OCI-LY7 (cell line): ENCODE results near the gene TRMT61A. TPM values are rescaled to one million over a fixed set of nuclear protein-coding genes. Genes with fewer than 3 reads are reported as not detected.

Experiments used
- BruUV-seq: library from RNA; stranded (reverse); fragments of 400-500 nt; replicated peaks from 2 replicates; lab custom pipeline; 2021; lab: Mats Ljungman, UMichigan
- CTCF ChIA-PET: fragments of 300-600 bp; sonication (Branson Sonifier 250); formaldehyde crosslinking; loops from one replicate; lab custom pipeline; 2022; ENCODE audit warnings: antibody characterized with exemption; ENCODE audit not compliant: unreplicated experiment; lab: Charles Lee
- POLR2A ChIA-PET: fragments of 300-600 bp; sonication (Branson Sonifier 250); formaldehyde crosslinking; loops from one replicate; lab custom pipeline; 2022; ENCODE audit warnings: antibody characterized with exemption; lab: Charles Lee
- DNase-seq: peaks from one replicate; pipeline ENCODE4 v3.0.0-alpha.2; 2015; ENCODE audit warnings: low spot score
- H2AFZ ChIP-seq: fragments of 200-600 bp; sonication (generic), shearing (Covaris generic); 2 replicates; pipeline ENCODE4 v1.6.1; 2014; ENCODE audit warnings: mild to moderate bottlenecking, antibody characterized with exemption, low read length, moderate library complexity
- H3K27ac ChIP-seq: fragments of 200-600 bp; sonication (generic); 2 replicates; pipeline ENCODE4 v1.5.1; 2014; ENCODE audit warnings: mixed run types, low read depth, mild to moderate bottlenecking, moderate library complexity, low read length, inconsistent platforms; ENCODE audit not compliant: poor library complexity, severe bottlenecking
- H3K36me3 ChIP-seq: fragments of 200-600 bp; sonication (generic); 2 replicates; pipeline ENCODE4 v1.6.1; 2014; ENCODE audit warnings: mild to moderate bottlenecking, antibody characterized with exemption, low read length, moderate library complexity, mixed read lengths; ENCODE audit not compliant: insufficient read depth
- H3K4me1 ChIP-seq: fragments of 200-600 bp; sonication (generic); 2 replicates; pipeline ENCODE4 v1.5.1; 2014; ENCODE audit warnings: mild to moderate bottlenecking, low read length; ENCODE audit not compliant: insufficient read depth, poor library complexity, severe bottlenecking
- H3K4me2 ChIP-seq: fragments of 200-600 bp; sonication (generic); 2 replicates; pipeline ENCODE4 v1.6.1; 2014; ENCODE audit warnings: mild to moderate bottlenecking, low read length
- H3K4me3 ChIP-seq: fragments of 200-600 bp; sonication (generic); 2 replicates; pipeline ENCODE4 v1.5.1; 2014; ENCODE audit warnings: mild to moderate bottlenecking, low read depth, low read length; ENCODE audit not compliant: poor library complexity, severe bottlenecking
- H3K79me2 ChIP-seq: fragments of 200-600 bp; sonication (generic); 2 replicates; pipeline ENCODE4 v1.6.1; 2016; ENCODE audit warnings: low read depth, mild to moderate bottlenecking, low read length, moderate library complexity, mixed read lengths; ENCODE audit not compliant: insufficient read depth
- H3K9me2 ChIP-seq: fragments of 200-600 bp; sonication (generic); 2 replicates; pipeline ENCODE4 v1.6.1; 2016; ENCODE audit warnings: mild to moderate bottlenecking, low read length, mixed read lengths; ENCODE audit not compliant: insufficient read depth
- H3K9me3 ChIP-seq: fragments of 200-600 bp; sonication (generic); 2 replicates; pipeline ENCODE4 v1.6.1; 2014; ENCODE audit warnings: mild to moderate bottlenecking, mixed run types, low read length, mixed read lengths
- H4K20me1 ChIP-seq: fragments of 200-600 bp; sonication (generic); 2 replicates; pipeline ENCODE4 v1.6.1; 2014; ENCODE audit warnings: mild to moderate bottlenecking, antibody characterized with exemption, low read length, moderate library complexity, mixed read lengths; ENCODE audit not compliant: insufficient read depth
- EZH2phosphoT487 ChIP-seq: fragments of 200-600 bp; sonication (generic); IDR thresholded peaks from 2 replicates; pipeline ENCODE4 v1.6.1; 2018; ENCODE audit warnings: low read depth, borderline replicate concordance, mild to moderate bottlenecking, mixed run types, antibody characterized with exemption, low read length, moderate library complexity, mixed read lengths
- intact Hi-C: fragments of 100-400 bp; cut with micrococcal nuclease; formaldehyde crosslinking; loops from one replicate; pipeline ENCODE4 v1.10.0; 2022; ENCODE audit not compliant: unreplicated experiment
- total RNA-seq, 2 experiments: library from RNA; depleted of rRNA in 1 of 2; stranded (reverse); fragments of >200 nt in 1 of 2; shearing (Covaris generic) in 1 of 2; gene quantifications; 2 replicates each; pipeline ENCODE4 v1.2.3, GENCODE V29; 2014 to 2022
- TF ChIP-seq, protein P1 (sequence below): fragments of 200-600 bp; sonication (generic); conservative IDR thresholded peaks from 2 replicates; pipeline ENCODE4 v1.5.1; 2014; ENCODE audit warnings: mild to moderate bottlenecking, antibody characterized with exemption, low read length, moderate library complexity, mixed read lengths

The TRMT61A gene
- total RNA-seq, 2 experiments from 2014 or later = 13.1 to 17.1 TPM

DNA sequence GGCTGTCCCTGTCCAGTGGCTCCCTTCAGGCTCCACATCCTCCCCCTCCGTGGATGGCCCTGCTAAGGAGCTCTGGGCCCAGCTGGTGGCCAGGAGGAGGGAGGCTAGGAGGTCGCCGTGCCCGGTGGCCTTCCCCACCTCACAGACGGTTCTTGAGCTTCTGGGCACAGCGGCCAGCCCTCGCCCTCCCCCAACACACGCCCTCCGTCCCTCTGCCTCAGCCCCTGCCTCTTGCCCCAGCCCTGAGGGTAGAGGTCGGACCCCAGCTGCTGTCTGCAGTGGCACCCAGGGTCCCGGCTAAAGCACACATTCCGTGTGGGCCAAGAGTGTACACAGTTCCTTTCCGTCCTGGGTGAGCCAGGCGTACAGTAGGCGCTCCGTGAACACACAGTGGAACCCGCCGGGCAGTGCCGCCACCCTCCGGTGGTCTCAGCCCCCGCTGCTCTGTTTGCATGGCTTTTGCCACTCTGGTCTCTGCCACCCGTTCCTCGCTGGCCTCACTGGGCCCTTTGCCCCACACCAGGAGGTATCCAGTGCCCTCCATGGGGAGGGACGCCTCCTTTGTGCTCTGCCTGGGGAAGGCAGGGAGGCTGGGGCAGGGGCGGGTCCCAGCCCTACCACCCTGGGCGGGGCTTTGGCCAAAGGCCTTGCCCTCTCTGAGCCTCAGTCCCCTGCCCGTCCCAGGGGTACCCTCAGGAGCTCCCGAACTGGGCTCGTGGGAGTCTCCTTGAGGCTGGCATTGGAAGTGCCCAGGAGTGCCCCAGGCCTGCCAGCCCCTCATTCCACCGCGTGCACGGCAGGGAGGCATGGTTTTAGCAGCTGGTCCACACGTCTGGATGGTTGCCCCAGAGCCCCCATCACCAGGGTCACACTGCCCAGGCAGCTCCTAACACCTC, 13.0 kb downstream of the TRMT61A start:
- H3K36me3 ChIP-seq = no peaks in the 10 kb centered on the region
- H3K4me1 ChIP-seq = no peaks in the 10 kb centered on the region
- no peak overlapping the region for H2AFZ ChIP-seq
- H4K20me1 ChIP-seq = no peaks in the 10 kb centered on the region; the same call in 1 of the 2 replicates
- DNase-seq = no peak
- BruUV-seq = no TSS peak
- no peak overlapping the region for H3K4me2 ChIP-seq
- H3K79me2 ChIP-seq = no peaks in the 10 kb centered on the region
- no peak overlapping the region for H3K27ac ChIP-seq
- TF ChIP-seq EZH2phosphoT487 = no peak
- TF ChIP-seq, protein P1, sequence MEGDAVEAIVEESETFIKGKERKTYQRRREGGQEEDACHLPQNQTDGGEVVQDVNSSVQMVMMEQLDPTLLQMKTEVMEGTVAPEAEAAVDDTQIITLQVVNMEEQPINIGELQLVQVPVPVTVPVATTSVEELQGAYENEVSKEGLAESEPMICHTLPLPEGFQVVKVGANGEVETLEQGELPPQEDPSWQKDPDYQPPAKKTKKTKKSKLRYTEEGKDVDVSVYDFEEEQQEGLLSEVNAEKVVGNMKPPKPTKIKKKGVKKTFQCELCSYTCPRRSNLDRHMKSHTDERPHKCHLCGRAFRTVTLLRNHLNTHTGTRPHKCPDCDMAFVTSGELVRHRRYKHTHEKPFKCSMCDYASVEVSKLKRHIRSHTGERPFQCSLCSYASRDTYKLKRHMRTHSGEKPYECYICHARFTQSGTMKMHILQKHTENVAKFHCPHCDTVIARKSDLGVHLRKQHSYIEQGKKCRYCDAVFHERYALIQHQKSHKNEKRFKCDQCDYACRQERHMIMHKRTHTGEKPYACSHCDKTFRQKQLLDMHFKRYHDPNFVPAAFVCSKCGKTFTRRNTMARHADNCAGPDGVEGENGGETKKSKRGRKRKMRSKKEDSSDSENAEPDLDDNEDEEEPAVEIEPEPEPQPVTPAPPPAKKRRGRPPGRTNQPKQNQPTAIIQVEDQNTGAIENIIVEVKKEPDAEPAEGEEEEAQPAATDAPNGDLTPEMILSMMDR = no peak
- no peaks in the 10 kb centered on the region for H3K9me3 ChIP-seq
- ChIA-PET CTCF (no interaction called here), POLR2A (no interaction called here)
- H3K9me2 ChIP-seq = no peaks in the 10 kb centered on the region
- H3K4me3 ChIP-seq = no peak overlapping the region
- intact Hi-C loops = no loop called here

DNA sequence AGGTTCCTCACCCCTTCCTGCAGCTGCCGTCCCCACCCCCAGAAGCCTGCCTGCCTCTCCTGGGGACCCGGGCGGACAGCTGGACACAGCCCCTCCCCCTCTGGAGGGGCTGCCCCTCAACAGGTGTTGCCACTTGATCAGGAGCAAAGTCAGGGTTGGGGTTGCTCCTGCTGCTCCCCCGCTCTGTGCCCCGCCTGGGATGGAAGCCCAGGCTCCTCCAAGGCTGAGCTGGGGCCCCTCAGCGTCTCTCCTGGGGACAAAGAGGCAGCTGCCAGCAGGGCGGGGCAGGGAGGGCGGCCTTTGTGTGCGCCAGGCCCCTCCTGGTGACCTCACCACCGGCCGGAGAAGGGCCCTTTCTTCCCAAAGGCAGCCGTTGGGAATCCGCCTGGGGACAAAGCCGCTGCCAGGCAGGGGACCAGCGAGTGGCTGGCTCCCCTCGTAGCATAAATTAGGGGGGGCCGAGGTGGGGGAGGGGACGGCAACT, 13.7 kb downstream of the TRMT61A start:
- intact Hi-C loops = no loop called here
- H3K9me3 ChIP-seq = no peaks in the 10 kb centered on the region
- no peak overlapping the region for H3K27ac ChIP-seq
- no peak overlapping the region for H3K4me3 ChIP-seq
- ChIA-PET CTCF (no interaction called here), POLR2A (no interaction called here)
- no peaks in the 10 kb centered on the region for H3K79me2 ChIP-seq
- no peaks in the 10 kb centered on the region for H3K4me1 ChIP-seq
- H3K36me3 ChIP-seq = no peaks in the 10 kb centered on the region
- no TSS peak for BruUV-seq
- H4K20me1 ChIP-seq = no peaks in the 10 kb centered on the region
- no peak overlapping the region for H2AFZ ChIP-seq
- H3K9me2 ChIP-seq = no peaks in the 10 kb centered on the region
- no peak overlapping the region for H3K4me2 ChIP-seq
- TF ChIP-seq EZH2phosphoT487 = no peak
- TF ChIP-seq, protein P1 = no peak
- DNase-seq = no peak

DNA sequence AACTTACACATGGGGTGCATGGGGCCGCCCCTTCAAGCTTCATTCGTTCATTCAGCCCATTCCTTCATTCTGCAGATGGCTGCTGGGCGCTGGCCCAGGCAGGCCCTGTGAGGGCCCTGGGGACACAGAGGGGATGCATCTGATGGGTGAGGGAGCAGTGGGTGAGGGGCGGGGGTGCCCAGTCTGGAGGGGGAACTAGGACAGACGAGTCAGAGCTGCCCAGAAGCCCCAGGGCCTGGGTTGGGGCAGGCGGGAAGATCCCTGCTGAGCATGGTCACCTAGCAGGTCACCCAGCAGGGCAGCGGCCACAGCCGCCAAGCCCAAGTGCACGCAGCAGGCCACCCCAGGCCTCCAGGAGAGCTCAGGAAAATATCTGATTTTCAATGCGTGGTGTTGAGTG, 14.1 kb downstream of the TRMT61A start:
- no peak overlapping the region for H3K4me3 ChIP-seq
- H3K36me3 ChIP-seq = no peaks in the 10 kb centered on the region
- BruUV-seq = no TSS peak
- intact Hi-C loops = no loop called here
- no peaks in the 10 kb centered on the region for H3K9me2 ChIP-seq
- H3K4me2 ChIP-seq = no peak overlapping the region
- no peaks in the 10 kb centered on the region for H3K9me3 ChIP-seq
- no peaks in the 10 kb centered on the region for H3K4me1 ChIP-seq
- no peak overlapping the region for H2AFZ ChIP-seq
- ChIA-PET CTCF (no interaction called here), POLR2A (no interaction called here)
- H3K79me2 ChIP-seq = no peaks in the 10 kb centered on the region
- H4K20me1 ChIP-seq = no peaks in the 10 kb centered on the region
- DNase-seq = no peak
- TF ChIP-seq EZH2phosphoT487 = no peak
- TF ChIP-seq, protein P1 = no peak
- H3K27ac ChIP-seq = no peak overlapping the region
